HUES6 (cell line): ENCODE results near the gene EPS8.
A peak's percentile ranks its signal among the peaks of the same experiment; 100 is the strongest.

Source experiments
- H3K27ac ChIP-seq: 2 replicates; pipeline ENCODE4 v1.7.0; 2013; ENCODE audit warnings: low read depth, mild to moderate bottlenecking, low read length, inconsistent platforms
- H3K27me3 ChIP-seq: 2 replicates; pipeline ENCODE4 v1.6.1; 2013; ENCODE audit warnings: low read length; ENCODE audit not compliant: control insufficient read depth, insufficient read depth
- H3K36me3 ChIP-seq: 2 replicates; pipeline ENCODE4 v1.6.1; 2013; ENCODE audit warnings: low read length; ENCODE audit not compliant: control insufficient read depth, insufficient read depth
- H3K4me1 ChIP-seq: 2 replicates; pipeline ENCODE4 v1.6.1; 2013; ENCODE audit warnings: low read length; ENCODE audit not compliant: control insufficient read depth, insufficient read depth
- H3K4me3 ChIP-seq: 2 replicates; pipeline ENCODE4 v1.5.1; 2013; ENCODE audit warnings: low read depth, low read length
- H3K9ac ChIP-seq: one replicate; pipeline ENCODE4 v1.6.1; 2013; ENCODE audit warnings: mild to moderate bottlenecking, low read length
- H3K9me3 ChIP-seq: 2 replicates; pipeline ENCODE4 v1.6.1; 2013; ENCODE audit warnings: low read depth, low read length; ENCODE audit not compliant: control insufficient read depth, insufficient read depth

Gene EPS8

GRCh38 chr12:15789220-15790171 lies at the start of gene EPS8:
EPS8 (minus strand) TSS chr12:15789388; CDS start chr12:15682951, 106,437 bp downstream.
- H3K9ac ChIP-seq: peak within 1 kb of the TSS; percentile 64
- H3K36me3 ChIP-seq: no peaks in the 10 kb centered on the region
- no peaks in the 10 kb centered on the region for H3K9me3 ChIP-seq
- H3K27me3 ChIP-seq: peaks cover 58% of the 10 kb centered on the region
- peaks cover 9% of the 10 kb centered on the region; the same call in 1 of the 2 replicates for H3K4me1 ChIP-seq
- H3K27ac ChIP-seq: no peak within 1 kb of the TSS
- peak within 1 kb of the TSS; percentile 74 for H3K4me3 ChIP-seq

- Histone ChIP-seq H3K36me3 (no peaks in the 10 kb centered on the region), H3K9ac (no peak overlapping the region), H3K4me3 (no peak overlapping the region), H3K27me3 (no peaks in the 10 kb centered on the region), H3K9me3 (no peaks in the 10 kb centered on the region), H3K4me1 (no peaks in the 10 kb centered on the region), H3K27ac (no peak overlapping the region)
Measured at GRCh38 chr12:15837141-15837790, 48.1 kb upstream of the EPS8 start.

GRCh38 chr12:15834575-15834974 lies 45.4 kb upstream of the EPS8 start:
- no peak overlapping the region for H3K4me3 ChIP-seq
- H3K9ac ChIP-seq: no peak overlapping the region
- no peaks in the 10 kb centered on the region for H3K27me3 ChIP-seq
- no peaks in the 10 kb centered on the region for H3K36me3 ChIP-seq
- no peaks in the 10 kb centered on the region for H3K9me3 ChIP-seq
- no peaks in the 10 kb centered on the region for H3K4me1 ChIP-seq
- no peak overlapping the region for H3K27ac ChIP-seq

GRCh38 chr12:15831315-15831978 lies 42.3 kb upstream of the EPS8 start:
- Histone ChIP-seq H3K4me1 (no peaks in the 10 kb centered on the region), H3K27me3 (no peaks in the 10 kb centered on the region), H3K9me3 (no peaks in the 10 kb centered on the region), H3K4me3 (no peak overlapping the region), H3K27ac (no peak overlapping the region), H3K9ac (no peak overlapping the region), H3K36me3 (no peaks in the 10 kb centered on the region)

DNA sequence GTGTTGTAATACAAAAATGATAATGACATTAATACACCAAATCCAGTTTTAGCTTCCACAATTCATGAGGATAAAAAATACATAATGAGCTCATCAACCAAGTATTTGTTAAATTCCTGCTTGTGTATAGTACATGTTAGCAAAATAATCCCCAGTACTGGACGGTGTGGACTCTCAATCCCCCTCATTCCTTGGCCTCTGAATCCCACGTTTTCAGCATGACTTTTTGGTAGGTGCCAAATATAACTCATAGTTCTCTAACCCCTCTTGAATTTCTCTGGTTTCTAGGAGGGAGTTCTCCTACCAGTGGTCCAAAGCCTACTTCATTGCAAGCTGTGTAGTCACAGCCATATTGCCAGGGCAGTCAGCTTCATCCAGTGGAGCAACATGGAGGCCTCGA lies 41.4 kb upstream of the EPS8 start:
- no peaks in the 10 kb centered on the region for H3K27me3 ChIP-seq
- no peak overlapping the region for H3K4me3 ChIP-seq
- H3K9me3 ChIP-seq: no peaks in the 10 kb centered on the region
- H3K27ac ChIP-seq: no peak overlapping the region
- H3K9ac ChIP-seq: no peak overlapping the region
- no peaks in the 10 kb centered on the region for H3K4me1 ChIP-seq
- H3K36me3 ChIP-seq: no peaks in the 10 kb centered on the region

DNA sequence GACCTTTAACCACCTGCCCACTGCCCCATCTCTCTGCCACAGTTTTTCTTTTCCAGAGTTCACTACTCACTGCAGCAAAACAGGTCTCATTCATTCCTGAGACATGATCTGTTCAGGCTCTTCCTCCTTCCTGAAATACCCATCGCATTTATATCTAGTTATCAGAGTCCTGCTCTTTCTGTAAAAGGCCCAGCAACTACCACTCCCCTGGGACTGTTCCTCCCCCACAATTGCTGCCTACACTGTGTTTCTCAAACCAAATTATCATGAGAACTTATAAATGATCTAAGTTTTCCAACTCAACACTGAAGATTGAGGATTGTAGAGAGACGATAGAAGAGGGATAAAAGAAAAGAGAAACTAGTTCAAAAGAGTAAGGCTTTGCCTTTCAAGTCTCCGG lies 40.8 kb upstream of the EPS8 start:
- Histone ChIP-seq H3K27ac (no peak overlapping the region), H3K9ac (no peak overlapping the region), H3K36me3 (no peaks in the 10 kb centered on the region), H3K27me3 (no peaks in the 10 kb centered on the region), H3K4me1 (no peaks in the 10 kb centered on the region), H3K9me3 (no peaks in the 10 kb centered on the region), H3K4me3 (no peak overlapping the region)

GRCh38 chr12:15829255-15829654 lies 40.1 kb upstream of the EPS8 start:
- no peak overlapping the region for H3K27ac ChIP-seq

DNA sequence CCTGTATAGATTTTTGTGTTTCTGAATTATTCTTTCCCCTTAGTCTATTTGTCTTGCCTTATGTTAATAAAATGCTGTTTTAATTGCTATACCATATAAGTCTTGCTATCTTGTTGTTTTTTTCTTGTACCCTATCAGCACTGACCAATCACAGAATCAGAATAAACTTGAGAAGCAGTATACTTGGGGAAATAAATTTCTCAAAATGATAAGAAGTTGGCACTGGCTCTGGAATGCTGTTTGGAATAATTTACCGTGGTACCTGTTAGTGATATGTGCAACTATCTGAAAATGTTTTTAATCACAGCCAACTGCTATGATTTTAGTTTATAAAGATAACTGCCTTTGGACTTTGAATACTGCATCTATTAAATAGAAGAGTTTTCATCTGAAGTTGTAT lies 37.9 kb upstream of the EPS8 start:
- no peaks in the 10 kb centered on the region for H3K27me3 ChIP-seq
- no peak overlapping the region for H3K4me3 ChIP-seq
- no peaks in the 10 kb centered on the region for H3K36me3 ChIP-seq
- no peaks in the 10 kb centered on the region for H3K9me3 ChIP-seq
- no peak overlapping the region for H3K9ac ChIP-seq
- H3K4me1 ChIP-seq: no peaks in the 10 kb centered on the region
- no peak overlapping the region for H3K27ac ChIP-seq

More at GRCh38 chr12:15829255-15829654, 40.1 kb upstream of the EPS8 start:
- no peaks in the 10 kb centered on the region for H3K4me1 ChIP-seq
- no peaks in the 10 kb centered on the region for H3K36me3 ChIP-seq
- no peak overlapping the region for H3K9ac ChIP-seq
- no peak overlapping the region for H3K4me3 ChIP-seq
- no peaks in the 10 kb centered on the region for H3K9me3 ChIP-seq
- no peaks in the 10 kb centered on the region for H3K27me3 ChIP-seq

DNA sequence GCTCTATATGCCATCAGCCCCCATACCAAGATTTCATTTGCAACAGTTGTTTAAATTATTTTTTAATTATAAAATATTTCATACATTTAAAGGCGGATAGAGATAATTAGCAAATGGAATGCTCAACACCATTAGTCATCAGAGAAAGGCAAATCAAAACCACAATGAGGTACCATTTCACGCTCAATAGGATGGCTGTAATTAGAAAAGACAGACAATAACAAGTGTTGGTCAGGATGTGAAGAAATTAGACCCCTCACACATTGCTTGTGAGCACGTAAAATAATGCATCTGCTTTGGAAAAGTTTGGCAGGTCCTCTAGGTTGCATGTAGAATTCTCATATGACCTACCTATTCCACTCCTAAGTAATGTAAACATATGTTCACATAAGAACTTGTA lies 35.3 kb upstream of the EPS8 start:
- H3K27ac ChIP-seq: no peak overlapping the region
- no peak overlapping the region for H3K9ac ChIP-seq

DNA sequence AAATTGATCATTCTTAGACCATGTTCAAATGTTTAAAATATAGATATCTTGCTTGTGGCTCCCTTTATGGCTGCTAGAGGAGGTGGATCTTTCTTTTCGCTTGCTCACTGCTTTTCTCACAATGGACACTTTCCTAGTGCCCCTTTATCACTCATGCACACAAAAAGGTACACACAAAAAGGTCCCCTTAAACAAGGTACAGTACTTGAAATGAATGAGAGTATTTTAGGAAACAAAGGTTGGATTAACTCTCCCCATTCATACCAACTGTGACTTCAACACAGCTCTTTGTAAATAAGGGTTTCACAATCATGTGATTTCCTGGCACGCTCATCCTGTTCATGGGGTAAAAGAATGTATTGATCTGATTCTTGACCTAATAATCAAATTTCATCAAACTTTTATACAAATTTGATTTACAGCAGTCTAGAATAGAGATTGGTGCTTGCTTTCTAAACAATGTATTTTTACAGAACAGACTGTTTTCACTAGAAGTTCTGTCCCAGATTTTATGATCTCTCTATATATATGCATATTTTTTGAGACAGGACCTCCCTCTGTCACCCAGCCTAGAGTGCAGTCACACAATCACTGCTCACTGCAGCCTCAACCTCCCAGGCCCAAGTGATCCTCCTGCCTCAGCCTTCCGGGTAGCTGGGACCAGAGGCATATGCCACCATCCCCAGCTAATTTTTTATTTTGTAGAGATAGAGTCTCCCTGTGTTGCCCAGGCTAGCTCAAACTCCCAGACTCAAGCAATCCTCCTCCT lies 34.4 kb upstream of the EPS8 start:
- H3K4me1 ChIP-seq: no peaks in the 10 kb centered on the region
- no peaks in the 10 kb centered on the region for H3K9me3 ChIP-seq
- no peak overlapping the region for H3K27ac ChIP-seq
- H3K27me3 ChIP-seq: no peaks in the 10 kb centered on the region
- no peaks in the 10 kb centered on the region for H3K36me3 ChIP-seq
- H3K9ac ChIP-seq: no peak overlapping the region
- no peak overlapping the region for H3K4me3 ChIP-seq

More for the DNA sequence above, 35.3 kb upstream of the EPS8 start:
- Histone ChIP-seq H3K4me3 (no peak overlapping the region), H3K4me1 (no peaks in the 10 kb centered on the region), H3K27me3 (no peaks in the 10 kb centered on the region), H3K36me3 (no peaks in the 10 kb centered on the region), H3K9me3 (no peaks in the 10 kb centered on the region)
